ENCODE data around the gene DPH1.
A peak's percentile ranks its signal among the peaks of the same experiment; 100 is the strongest.
"Not testable (repeated sequence)": the region's sequence is repeated elsewhere in the genome, so short reads cannot be mapped to it uniquely, and the experiment has no call there.

DPH1 gene

GRCh38 chr17:2029911-2030778 is at the start of gene DPH1:
TSS of gene DPH1 (plus strand) at chr17:2030153. CDS start at chr17:2030170, 17 bp downstream.
- DNase-seq = peak; percentile 88

- DNase-seq = no peak
Measured at GRCh38 chr17:1980665-1981250, 49.2 kb upstream of the DPH1 start.

- DNase-seq = not testable (repeated sequence)
Measured at GRCh38 chr17:1982793-1983366, 47.1 kb upstream of the DPH1 start.

DNA sequence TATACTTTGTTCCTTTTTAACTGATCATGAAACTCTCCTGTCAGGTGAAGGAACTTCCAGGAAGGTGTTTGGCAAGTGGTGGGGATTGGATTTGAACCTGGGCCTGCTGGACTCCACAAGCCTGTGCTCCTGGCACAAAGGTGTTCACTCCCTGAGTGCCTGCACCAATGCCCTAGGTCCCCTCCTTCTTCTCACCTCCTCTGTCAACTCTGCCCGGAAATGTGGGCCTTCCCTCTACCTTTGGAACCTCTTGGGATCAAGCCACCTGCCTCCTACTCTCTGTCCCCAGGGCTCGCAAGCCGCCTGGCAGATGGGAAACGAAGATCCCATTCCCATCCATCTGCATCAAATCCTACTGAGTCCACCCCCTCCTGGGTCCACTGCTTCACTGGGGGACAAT is 44.9 kb upstream of the DPH1 start:
- DNase-seq = no peak

DNA sequence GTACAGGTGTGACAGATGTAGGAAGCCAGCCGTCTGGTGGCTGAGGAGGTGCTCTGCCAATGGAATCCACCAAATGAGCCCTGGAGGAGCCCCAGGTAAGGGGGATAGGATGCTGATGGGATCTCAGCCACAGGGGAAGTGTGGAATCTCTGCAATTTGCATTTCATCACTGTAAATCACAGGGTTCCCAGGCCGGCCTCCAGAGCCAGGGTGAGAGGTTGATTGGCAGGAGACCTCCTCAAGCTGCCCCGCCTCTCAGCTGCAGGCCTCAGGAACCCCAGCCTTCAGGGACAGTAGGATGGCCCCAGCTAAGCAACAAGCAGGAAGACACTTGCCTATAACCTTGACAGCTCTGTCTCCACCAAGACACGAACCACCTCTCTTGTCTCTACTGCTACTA is 44.3 kb upstream of the DPH1 start:
- no peak for DNase-seq

DNA sequence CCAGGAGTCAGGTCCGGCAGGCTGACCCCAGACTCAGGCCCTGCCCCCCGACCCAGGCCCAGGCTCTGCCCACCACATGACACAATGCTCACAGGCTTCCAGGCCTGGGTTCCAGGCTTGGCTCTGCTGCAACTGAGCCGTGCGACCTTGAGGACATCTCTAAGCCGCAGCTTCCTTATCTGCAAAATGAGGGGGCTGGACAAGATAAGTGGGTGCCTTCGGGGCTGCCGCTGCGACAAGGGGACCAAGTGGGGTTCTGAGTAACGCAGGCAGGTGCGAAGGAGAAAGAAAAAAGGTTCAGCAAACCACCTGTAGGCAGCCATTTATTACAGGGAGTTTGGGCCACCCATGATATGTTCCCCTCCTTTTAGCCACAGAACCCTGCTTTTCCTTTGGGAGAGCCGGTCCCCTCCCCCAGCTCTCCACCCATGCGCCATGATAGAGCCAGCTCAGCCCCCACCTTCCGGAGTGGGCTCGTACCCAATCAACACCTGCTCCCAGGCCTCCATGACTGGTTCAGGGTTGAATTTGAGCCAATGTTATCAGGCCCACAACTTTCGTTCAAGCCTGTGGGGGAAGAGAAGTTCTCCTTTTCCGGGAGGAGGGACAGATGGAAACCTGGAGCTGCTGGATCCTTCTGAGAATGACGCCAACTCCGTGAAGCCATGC is 43.0 kb upstream of the DPH1 start:
- no peak for DNase-seq

- DNase-seq = no peak
Measured at GRCh38 chr17:1989135-1989534, 40.8 kb upstream of the DPH1 start.

DNA sequence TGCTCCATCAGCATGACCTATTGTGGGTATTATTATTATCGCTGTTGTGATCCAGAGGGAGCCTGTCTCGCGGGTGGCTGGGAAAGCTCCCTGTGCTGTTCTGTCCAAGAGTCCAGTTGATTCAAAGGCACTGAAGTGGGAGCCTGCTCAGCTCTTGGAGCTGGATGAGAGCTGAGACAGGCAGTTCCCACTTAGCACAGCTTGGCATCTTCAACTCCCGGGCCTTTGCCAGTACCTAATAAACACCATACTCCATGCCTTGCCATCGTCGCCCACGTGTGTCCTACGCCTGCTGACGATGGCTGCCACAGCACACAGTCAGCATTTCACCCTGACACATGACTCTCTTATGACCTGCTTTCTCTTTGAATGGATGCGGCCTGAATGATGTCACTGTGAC is 37.4 kb upstream of the DPH1 start:
- no peak for DNase-seq

DNA sequence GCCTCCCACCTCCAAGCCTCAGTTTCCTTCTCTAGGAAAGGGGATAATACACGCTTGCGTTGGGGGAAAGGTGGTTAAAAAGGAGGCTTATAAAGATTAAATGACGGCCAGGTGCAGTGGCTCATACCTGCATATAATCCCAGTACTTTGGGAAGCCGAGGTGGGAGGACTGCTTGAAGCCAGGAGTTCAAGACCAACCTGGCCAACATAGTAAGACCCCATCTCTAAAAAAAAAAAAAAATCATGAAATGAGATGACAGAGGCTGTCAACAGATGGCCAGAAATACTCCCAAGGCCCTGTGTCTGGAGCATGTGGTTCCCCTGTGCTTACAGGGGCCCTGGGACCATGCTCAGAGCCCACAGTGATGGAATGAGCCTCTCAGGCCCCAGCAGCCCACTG is 35.2 kb upstream of the DPH1 start:
- no peak for DNase-seq

DNA sequence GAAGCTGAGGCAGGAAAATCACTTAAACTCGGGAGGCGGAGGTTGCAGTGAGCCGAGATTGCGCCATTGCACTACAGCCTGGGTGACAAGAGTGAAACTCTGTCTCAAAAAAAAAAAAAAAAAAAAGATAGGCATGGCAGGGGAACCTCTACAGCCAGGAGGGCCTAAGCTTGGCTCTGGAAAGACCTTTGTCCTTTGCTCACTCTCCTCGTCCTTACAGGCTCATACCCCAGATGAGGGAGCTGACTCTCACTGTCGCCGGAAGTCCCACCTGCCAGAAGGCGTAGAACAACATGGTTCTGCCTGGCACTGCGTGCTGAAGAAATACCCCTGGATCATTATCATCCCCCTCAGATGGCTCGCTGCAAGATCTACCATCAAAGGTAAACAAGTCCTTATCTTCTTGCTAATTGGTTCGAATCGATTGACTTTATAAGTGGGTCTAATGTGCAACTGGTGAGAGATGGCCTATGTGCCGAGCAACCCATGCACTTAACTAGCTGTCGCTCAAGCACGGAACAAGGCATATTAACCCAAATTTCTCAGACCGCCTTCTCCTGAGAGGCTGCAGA is 34.5 kb upstream of the DPH1 start:
- no peak for DNase-seq

DNA sequence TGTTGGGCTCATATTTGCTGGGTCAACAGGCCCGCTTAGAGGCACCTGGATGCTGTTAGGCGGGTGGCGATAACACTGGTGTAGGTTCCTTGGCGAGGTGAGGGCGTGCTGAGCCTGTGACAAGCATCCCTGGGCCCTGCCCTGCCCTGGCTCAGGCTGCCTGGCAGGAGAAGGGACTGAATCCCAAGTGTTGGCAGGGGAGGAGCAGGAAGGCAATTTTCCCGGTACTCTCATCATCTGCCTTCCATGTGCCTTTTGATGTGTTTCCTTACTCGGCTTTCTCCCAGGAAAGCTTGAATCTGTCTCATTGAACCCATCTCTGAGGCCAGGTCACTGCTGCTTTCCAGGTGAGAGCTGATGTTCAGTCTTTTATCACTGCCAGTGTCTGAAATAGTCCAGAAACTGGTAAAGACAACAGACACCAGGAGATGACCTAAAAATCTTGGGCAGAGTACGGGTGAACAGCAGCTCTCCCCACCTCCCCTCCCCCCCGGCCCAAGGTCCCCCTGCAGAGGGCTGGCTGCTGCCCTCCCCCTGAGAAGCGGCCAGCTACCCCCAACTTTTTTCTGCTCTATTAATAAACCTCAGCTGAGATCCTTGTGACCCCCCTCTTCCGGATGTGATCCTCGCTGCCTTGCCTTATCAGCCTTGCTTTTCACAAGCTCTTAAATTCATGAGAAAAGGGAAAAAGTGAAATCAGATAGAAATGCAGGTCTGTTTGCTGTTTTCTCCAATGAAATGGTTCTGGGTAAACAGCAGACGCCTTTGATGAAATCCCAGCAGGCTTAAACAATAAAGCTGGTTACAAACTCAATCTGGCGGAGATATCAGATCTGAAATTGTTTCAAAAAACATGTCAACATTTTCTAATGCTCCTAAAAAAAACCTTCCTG is 33.8 kb upstream of the DPH1 start:
- DNase-seq = no peak

DNA sequence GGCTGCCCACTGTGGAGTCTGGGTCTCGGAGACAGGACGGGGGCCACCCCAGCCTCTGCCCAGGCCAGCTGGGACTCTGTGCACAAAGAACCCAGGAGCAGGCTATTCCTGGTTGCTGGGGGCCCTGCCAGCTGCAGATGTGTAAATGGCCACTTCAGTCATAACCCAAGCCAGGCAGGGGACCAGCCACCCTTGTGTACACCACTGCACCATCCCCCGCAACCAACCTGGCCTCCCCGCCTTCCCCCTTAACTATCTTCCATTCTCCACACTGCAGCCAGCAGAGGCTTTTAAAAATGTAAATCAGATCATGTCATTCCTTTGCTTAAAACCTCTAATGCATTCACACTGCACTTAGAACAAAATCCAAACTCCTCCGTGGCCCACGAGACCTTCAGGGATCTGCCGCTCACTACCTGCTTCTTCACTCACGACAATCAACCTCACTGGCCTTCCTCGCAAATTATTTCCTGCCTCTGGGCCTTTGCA is 33.1 kb upstream of the DPH1 start:
- DNase-seq = no peak

GRCh38 chr17:1997289-1997926 is 32.5 kb upstream of the DPH1 start:
- no peak for DNase-seq

GRCh38 chr17:1997927-1998742 is 31.8 kb upstream of the DPH1 start:
- no peak for DNase-seq

- DNase-seq = no peak
Measured at GRCh38 chr17:1999557-2000251, 30.2 kb upstream of the DPH1 start.

DNA sequence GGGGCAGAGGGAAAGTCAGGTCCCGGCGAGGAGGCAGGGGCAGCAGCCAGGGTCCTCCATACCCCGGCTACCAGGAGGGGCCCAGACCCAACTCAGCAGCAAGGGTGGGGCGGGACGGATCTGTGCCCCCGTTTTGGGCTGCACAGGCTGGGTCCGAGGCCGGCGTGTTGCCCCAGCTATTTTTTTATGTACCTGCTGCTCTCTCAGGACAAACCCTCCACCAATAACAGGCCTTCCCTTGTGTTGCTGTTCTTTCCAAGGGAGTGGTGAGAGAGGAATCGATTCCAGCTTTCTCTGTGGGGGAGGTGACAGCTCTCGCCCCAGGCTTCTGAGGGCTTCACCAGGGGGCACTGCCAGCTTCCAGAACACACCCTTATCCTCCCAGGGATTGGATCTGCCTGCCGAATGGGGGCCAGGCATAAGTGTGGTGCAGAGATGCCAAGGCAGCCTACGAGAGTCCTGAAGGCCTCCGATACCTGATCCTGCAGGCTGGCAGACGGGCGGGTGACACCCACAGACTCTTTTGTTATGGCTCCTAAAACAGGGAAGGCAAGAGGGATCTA is 27.1 kb upstream of the DPH1 start:
- DNase-seq = no peak

GRCh38 chr17:2003525-2003924 is 26.4 kb upstream of the DPH1 start:
- DNase-seq = no peak

DNA sequence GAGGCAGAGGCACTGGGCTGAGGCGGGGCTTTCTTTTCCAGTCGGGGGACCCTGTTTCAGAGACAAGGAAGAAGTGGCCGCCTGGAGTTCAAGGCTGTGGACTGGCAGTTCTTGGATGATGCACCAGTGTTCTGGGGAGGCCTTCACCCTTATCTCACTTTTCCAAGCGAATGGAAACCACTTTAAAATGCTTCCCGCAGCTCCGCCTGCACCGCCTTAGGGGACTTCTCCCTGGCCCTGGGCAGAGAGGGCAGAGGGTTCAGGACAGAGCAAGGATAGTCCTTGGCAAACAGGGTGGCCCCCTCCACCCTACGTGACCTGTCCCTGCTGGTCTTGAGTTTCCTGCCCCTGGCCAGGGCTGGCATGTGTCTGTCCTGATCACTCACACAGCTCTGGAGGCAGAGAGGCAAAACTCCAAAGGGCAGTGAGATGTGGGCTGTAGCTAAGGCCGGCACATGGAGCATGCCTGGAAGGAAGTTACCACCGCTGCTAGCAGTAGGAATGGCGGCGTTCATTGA is 25.5 kb upstream of the DPH1 start:
- DNase-seq = no peak

Data from hematopoietic multipotent progenitor cell treated with erythropoietin and hydrocortisone succinate and interleukin-3 and kit ligand, for 8 days (in vitro differentiated cells).